Measurements from ENCODE around the gene GP5.

The GP5 gene

DNA sequence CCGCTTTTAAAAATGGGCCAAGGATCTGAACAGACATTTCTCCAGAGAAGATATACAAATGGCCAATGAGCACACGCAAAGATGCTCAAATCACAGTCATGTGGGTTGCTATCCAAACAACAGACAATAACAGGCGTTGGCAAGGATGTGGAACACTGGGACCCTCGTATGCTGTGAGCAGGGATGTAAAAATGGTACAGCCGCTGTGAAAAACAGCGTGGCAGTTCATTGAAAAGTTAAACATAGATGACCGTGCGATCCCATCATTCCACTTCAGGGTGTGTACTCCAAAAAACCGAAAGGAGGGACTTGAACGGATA, 22.9 kb downstream of the GP5 start:
- DNase-seq (ENCODE audit: low spot score): no peak

DNA sequence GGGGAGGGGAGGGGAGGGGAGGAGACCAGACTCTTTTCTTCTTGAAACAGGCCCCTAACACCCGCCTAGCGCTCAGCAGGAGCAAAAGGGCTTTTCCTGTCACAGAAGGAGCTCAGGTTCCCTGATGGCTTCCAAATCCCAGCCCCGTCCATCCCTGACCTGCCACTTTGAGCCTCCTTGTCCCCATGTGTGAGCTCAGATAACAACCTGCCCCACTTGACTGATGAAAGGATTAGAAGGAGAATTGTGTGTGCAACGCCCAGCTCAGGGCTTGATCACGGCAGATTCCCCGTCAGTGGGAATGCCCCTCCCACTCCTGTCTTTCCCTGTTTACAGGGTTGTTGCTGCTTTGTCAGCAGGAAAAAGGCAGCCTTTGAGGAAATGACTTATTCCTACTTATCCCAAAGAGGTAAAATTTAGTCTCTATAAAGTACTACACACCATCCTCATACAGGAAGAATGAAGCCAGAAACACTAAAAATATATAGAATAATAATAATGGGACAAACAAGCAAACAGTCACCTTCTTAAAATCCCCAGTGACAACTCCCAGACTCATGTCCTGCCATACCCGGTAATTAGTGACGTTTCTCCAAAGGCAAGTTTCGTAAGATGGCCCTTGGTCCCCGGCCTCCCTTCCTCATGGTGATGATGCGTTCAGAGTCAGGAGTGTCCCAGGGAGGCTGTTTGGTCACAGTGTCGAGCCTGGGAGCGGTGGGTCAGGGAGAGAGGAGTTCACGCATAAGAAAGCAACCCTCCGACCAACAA, 23.4 kb downstream of the GP5 start:
- DNase-seq (ENCODE audit: low spot score): no peak

DNA sequence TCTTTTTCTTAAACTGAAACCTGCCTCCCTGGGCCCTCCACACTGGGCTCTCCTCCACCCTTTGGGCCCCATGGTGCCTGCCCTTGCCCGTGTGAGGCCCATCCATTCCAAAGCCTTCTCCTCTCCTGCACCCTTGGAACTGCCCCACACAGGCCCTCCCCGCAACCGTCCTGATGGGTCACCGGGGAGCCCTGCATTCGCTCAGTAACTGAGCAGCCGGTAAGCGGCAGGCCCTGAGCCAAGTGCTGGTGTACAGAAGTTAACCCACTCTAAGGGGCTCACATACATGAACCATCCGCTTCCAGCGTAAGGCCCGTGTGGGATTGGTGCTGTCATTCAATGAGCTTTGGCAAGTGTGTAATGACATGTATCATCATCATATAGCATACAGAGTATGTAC, 24.1 kb downstream of the GP5 start:
- DNase-seq (ENCODE audit: low spot score): no peak

DNA sequence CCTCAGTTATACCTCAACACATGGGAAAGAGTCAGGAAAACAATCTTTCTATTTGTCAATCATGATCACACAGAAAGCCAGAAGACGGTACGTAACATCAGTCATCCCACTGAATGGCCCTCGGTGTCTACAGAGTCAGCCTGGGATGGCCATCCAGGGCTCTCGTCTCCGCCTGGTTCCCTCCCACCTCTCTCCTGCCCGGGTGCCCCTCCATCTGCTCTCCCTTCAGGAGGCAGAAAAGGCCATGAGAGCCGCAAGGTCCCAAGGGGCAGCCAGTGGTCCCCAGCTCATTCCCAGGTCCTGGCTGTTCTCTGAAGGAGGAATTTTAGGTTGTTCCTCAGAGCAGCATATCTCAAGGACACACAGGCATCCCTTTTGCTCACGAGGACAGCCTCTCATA, 25.2 kb downstream of the GP5 start:
- no peak for DNase-seq (ENCODE audit: low spot score)

DNA sequence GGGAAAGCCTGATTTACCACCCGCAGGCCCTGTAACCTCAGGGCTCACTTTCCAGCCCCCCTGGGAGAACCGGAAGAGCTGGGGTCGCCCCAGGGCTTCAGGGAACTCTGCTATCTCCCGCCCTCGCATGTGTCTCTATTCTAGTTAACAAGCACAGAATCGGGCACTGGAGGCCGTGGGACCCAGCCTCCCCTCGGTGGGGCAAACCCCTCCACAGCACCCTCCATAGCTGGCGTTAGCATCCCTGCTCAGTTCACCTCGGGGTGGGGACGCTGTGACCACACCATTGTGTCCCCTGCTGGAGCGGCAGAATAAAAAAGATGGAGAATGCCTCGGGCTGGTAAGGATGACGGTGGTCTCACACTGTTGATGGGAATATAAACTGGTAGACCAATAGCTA, 26.0 kb downstream of the GP5 start:
- no peak for DNase-seq (ENCODE audit: low spot score)

DNA sequence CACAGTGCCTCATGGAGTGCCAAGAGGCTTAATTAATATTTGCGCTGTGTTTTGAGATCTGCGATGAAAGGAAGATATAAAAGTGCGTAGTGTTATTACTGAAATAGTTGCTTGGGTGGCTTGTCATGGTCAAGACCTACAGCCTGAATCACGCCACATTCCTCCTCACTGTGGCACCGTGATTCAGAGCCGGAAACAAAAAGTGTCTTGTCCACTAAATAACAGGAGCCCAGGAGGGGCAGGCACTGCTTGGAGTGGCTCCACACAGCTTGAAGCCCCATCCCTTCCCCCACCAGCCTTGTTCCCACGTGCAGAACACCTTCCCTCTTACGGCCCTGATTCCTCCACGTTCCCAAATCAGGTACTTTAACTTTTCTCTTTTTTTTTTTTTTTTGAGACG, 28.3 kb downstream of the GP5 start:
- no peak for DNase-seq (ENCODE audit: low spot score)

DNA sequence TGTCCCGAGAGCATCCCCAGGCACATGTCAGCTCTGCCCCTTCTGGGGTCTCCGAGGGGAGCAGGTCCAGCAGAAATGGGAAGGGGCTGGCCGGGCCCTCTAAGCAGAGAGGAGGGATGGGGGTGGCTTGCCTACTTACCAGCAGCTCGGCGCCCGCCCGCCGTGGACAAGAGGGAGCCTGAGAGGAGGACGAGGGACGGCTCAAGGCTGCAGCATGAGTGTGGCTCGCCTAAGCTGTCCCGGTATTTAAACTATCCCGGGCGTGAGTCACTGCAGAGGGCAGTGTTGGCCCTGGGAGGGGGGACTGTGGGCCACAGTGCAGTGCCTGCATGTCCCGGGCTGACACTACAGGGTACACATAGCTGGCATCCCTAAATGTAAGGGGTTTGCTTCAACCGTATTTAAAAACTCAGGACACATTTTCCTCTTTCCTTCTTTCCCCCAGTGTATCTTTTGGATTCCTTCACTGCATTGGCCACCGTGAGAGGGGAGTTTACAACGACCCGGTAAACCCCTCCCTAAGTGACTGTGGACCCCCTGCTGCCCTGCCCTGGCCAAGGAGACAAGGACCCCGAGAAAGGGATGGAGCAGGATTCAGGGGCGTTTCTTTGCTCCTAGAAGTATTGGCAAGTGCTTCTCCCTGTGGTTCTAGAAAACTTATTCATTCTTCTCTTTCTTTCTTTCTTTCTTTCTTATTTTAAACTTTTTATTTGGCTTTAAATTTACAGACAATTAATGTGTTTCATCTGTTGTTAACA, 29.4 kb downstream of the GP5 start, which contains the start of gene LRRC15:
Gene LRRC15, minus strand, starts transcription at position 222 of the 758 bp plus-strand sequence. CDS start 8,700 bp downstream, outside the sequence.
- peak; percentile 18 for DNase-seq (ENCODE audit: low spot score)

DNA sequence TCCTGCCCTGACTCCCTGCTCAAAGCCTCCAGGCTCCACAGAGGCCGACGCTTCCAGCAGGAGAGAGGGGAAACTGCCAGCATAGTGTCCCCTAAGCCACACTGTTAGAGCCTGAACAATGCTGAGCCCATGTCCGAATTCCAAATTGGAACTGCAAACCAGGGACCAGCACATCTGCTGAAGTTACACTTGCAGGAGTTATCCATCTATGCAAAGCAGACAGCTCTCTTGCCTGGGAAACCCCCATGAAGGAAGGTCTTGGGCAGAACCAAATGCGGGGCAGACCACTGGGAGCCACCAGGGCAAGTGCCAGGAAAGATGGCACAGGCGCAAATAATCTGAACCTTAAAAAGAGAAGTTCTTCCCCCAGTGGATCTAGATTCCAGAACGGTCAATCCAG, 30.1 kb downstream of the GP5 start:
- DNase-seq (ENCODE audit: low spot score): no peak

DNA sequence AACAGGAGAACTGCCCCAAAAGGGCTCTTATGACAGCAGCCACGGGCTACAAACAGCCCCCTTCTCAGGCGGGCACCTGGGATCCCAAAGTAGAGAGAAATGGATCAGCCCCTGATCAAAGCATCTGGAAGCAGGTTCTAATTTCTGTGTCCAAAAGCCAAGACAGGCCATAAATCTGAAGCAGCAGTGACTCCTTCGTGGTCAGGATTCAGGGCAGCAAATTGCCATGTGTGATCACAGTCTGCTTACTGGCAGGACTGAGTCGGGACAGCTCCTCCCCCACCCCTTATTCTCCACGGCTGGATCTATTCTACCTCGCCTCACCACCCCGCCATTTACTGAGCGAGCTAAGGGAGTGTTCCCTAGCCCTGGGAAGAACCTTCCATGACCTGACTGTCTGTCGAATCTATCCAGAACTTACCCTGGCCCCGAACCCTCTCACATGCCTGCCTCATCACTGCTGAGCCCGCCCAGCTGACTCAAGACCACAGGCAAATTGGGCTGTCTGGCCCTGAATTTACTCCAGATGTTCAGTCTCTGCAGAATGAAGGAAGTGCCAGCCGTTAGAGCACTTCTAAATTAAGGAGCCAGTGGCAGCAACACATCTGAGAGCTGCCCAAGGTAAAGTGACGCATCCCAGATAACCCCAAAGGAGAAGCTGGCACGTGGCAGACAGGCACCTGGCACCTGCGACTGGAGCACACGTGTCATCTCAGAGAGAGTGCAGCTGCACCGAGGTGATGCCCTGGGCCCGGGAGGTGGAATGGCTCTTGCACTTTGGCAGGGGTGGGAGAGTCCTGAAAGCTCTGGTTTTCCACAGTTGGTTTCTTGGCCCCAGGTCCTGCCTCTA, 30.8 kb downstream of the GP5 start:
- DNase-seq (ENCODE audit: low spot score): no peak

DNA sequence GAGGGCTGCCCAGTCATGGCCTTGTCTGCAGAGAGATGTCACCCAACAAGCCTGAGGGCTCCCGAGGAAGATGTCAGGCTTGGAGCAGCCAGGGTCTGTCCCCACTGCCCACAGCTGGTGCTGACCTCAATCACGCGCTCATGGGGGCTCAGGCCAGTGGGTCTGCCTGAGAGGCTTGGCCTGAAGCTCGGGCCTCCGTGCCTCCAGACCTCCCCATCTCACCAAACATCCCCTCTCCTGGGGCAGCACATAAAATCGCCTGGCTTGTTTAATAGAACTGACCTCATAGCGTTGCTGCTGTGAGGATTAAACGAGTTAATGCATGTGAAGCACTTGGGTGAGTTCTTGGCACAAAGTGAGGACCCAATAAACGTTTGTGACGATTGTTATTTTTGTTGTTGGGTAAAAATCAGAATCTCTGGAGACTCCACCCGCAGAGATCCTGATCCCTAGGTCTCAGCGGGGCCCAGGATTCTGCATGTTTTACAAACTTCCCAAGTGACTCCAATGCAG, 33.0 kb downstream of the GP5 start:
- no peak for DNase-seq (ENCODE audit: low spot score)

DNA sequence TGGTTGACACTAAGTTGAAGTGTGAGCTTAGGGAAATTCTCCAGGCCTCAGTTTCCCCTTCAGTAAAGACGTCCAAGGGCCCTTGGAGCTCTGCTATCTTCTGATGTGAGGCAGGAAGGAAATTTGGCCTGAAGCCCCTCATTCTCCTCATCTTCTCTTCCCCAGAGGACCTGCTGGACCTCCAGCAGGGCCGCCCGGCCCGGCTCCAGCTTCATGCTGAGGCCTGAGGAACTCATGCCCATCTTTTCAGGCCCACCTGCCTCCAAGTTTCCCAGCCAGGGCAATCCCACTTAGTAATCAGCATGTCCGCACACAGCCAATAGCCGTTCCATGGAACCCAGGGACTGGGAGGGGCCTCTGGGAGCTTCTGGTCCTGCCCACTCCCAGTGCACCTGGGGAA, 33.5 kb downstream of the GP5 start:
- DNase-seq (ENCODE audit: low spot score): no peak

DNA sequence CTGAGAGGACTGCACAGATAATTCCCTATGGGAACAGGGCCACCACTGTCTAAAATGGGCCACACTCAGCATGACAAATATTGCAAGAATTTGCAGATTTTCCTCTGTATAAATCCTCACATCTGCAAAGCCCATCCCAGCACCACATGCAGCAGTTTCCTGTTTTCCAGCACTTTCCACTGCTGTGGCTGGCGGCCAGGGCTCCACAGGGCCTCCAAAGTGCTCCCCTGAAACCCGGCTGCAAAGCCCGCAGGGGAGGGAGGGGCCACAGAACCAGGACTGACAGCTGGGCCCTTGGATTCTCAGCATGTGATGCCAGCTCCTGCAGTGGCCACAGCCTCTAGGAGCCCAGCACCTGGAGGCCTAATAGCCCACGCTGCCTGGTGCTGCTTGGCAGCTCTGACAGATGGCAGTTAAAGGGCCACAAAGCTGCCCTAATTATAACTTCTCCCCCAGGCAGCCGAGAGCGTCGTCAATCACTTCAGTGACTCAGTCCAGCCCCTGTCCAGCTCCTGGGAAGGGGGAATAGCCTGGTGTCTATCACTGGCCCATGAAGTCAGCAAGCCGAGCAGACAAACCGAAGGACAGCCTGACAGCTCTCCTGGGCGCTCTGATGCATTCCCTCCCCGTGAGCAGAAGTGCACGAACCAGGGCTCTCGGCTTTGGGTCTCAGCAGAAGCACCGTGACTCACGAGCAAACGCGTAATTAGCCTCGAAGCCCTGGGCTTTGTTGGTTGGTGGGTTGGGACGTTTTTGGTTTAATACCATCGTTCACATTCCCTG, 34.2 kb downstream of the GP5 start:
- DNase-seq (ENCODE audit: low spot score): no peak

DNA sequence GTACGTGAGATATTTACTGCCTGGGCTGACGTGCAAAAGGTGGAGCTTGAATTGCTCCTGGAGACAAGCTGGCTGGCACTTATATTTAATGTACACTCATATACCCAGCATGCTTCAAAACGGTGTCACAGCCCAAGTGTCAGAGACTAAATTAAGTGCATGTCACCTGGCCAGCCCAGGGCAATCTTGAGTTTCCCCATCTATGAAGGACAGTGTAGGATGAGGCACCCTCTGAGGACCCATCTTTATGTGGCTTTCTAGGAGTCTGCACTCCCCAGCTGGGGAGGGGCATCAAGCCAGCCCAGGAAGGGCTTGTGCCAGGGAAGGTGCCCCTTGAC, 34.8 kb downstream of the GP5 start:
- DNase-seq (ENCODE audit: low spot score): no peak

DNA sequence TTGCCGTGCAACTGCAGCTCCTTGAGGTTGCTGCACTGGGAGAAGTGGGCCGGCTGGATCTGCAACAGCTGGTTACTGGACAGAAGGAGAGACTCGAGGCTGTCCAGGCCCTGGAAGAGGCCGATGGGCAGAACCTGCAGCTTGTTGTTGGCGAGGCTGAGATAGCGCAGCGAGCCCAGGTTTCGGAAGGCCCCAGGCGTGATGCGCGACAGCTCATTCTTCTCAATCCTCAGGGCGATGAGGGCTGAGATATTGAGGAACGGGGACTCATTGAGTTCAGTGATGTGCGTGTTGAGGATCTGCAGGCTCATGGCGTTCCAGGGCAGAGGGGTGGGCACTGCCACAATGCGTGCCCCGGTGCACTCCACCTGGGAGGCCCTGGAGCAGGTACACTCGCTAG, 38.5 kb downstream of the GP5 start:
- no peak for DNase-seq (ENCODE audit: low spot score)

DNA sequence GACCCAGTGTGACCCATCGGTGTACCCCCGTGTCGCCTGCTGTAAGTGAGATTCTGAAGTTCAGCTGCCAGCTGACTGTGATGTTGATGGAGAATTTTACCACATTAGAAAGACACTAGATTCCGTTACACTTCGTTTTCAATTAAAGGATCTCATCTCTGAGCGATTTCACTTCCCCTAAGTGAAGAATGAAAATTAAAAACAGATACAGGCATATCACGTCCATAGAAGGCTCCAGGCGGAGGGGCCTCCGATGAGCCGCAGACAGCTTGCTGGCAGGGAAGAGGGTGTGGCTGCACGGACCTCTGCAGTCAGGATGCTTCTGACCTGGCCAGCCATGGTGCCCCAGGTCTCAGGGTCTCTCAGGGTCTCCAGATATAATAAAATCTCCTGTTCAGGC, 41.4 kb downstream of the GP5 start:
- no peak for DNase-seq (ENCODE audit: low spot score)

DNA sequence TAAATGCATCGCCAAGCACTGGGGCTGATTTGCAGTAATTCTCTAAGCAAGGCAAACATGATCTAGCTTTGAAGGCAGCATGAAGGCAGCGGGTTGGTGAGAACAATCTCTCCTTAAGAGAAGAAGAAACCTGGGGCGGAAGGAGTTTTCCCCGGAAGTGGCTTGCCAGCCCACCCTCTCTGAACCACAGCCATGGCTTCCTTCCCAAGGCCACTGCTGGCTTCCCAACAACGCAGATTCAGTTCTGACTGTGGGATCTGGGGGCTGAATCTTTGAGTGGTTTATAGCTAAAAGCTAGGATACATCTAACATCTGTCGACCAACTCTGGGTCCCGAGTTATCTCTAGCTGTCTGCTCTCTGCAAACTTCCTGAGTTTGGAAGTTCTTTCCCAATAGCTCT, 43.7 kb downstream of the GP5 start:
- DNase-seq (ENCODE audit: low spot score): no peak

DNA sequence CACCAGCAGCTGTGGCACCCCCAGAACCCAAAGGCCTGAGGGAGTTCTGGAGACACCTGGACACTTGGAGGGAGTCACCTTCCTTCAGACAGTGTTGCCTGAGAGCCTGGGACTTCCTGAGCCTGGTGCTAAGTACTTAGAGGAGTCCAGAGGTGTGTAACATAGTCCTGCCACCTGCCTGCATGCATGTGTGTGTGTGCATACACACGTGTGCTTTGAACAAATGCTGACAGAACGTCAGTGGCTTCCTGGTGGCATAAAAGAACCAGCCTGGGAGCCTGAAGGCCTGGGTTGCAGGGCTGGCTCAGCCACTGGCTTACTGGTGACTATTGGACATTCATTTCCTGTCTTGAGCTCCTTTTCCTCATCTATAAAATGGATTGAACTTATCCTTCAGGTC, 44.8 kb downstream of the GP5 start:
- DNase-seq (ENCODE audit: low spot score): no peak

DNA sequence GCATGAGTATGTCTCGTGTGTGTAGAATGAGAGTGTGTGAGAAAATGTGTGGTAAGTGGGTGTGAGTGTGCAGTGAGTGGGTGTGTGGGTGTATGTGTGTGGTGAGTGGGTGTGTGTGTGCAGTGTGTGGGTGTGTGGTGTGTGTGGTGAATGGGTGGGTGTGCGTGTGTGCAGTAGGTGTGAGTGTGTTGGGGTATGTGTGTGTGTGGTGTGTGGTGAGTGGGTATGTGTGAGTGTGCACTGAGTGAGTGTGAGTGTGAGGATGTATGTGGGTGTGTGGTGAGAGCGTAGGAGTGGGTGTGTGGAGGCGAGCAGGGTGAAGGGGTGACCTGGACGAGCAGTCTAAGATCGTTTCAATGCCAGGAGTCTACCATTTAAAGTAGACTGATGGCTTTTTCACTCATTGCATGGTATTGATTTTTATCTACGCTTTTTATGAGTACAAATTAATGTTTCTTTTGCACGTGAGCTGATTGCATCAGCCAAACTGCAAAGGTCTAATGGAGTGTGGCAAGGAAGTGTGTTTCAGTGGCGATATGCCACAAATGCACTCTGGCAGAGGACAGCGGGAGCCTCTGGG, 46.3 kb downstream of the GP5 start:
- DNase-seq (ENCODE audit: low spot score): no peak

DNA sequence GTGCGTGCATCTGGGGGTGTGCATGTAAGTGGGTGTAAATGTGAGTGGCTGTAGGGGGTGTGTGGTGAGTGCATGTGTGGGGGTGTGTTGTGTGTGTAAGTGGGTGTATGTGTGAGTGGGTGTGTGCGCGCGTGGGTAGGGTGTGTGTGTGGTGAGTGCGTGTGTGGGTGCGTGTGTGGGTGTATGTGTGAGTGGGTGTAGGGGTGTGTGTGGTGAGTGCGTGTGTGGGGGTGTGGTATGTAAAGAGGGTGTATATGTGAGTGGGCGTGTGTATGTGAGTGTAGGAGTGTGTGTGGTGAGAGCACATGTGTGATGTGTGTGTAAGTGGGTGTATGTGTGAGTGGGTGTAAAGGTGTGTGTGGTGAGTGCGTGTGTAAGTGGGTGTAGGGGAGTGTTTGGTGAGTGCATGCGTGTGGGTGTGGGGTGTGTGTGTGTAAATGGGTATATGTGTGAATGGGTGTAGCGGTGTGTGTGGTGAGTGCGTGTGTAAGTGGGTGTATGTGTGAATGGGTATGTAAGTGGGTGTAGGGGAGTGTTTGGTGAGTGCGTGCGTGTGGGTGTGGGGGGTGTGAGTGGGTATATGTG, 47.0 kb downstream of the GP5 start:
- no peak for DNase-seq (ENCODE audit: low spot score)

DNA sequence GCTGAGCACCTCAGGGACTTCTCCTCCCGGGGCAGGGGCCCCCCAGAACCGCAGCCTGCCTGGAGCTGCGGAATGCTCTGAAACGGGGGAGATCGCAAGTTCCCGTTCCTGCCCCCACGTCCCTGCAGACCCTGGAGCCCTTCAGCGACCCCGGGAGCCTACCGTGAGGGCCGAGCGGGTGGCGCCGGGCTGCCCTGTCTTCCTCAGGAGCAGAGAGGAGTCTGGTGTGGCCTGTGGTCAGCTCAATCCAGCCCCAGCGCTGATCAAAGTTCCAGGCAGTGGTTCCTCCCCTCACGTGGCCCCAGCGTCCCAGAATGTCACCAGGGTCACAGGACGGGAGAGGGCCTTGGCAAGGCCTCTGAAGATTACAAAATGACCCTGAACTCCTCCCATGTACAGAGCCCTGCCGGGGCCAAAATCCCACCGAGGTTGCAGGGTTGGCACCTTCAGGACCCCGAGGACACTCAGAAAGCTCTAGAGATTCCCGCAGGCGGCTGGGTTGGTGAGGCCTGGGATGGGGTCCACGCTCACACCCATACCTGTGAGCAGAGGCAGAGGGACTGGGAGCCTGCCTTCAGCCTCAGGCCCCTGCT, 47.9 kb downstream of the GP5 start, which contains the start of gene CPN2:
Gene CPN2, minus strand, starts transcription at position 249 of the 593 bp plus-strand sequence. CDS start 8,626 bp downstream, outside the sequence.
- no peak for DNase-seq (ENCODE audit: low spot score)

DNA sequence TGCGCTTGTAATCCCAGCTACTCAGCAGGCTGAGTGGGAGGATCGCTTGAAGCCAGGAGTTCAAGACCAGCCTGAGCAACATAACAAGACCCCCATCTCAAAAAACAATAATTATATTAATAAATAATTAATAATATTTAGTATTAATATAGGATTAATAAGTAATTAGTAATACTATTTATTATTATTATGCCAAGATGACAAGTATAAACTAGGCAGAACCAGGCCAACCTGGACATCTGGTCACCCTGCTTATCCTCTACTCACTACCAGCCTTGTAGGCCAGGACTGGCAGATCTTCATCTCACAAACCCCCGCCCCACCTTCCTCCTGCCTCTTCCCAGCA, 48.4 kb downstream of the GP5 start:
- no peak for DNase-seq (ENCODE audit: low spot score)
